Osteoblast (primary cell): ENCODE data around the gene PTPN18. TPM values are rescaled to one million over a fixed set of nuclear protein-coding genes. Genes with fewer than 3 reads are reported as not detected.

ENCODE experiments used
- DNase-seq: peaks from one replicate; pipeline ENCODE4 v3.0.0; 2011; ENCODE audit warnings: low spot score, mixed read lengths; ENCODE audit not compliant: insufficient read length; ENCODE audit errors: missing footprints
- H2AFZ ChIP-seq: 2 replicates; pipeline ENCODE4 v1.6.0; 2011; ENCODE audit warnings: mild to moderate bottlenecking, low read length
- H3K27ac ChIP-seq: 2 replicates; pipeline ENCODE4 v1.5.1; 2011; ENCODE audit warnings: mild to moderate bottlenecking, low read depth, low read length, moderate library complexity
- H3K27me3 ChIP-seq: 2 replicates; pipeline ENCODE4 v1.6.0; 2012; ENCODE audit warnings: mild to moderate bottlenecking, control low read depth, inconsistent platforms, low read length, moderate library complexity; ENCODE audit not compliant: insufficient read depth
- H3K36me3 ChIP-seq: 2 replicates; pipeline ENCODE4 v1.5.1; 2011; ENCODE audit warnings: mild to moderate bottlenecking, low read length, control low read depth, moderate library complexity; ENCODE audit not compliant: insufficient read depth
- H3K4me1 ChIP-seq: 2 replicates; pipeline ENCODE4 v1.5.1; 2011; ENCODE audit warnings: mild to moderate bottlenecking, low read length, control low read depth, moderate library complexity; ENCODE audit not compliant: insufficient read depth
- H3K4me2 ChIP-seq: 2 replicates; pipeline ENCODE4 v1.6.0; 2011; ENCODE audit warnings: mild to moderate bottlenecking, low read length; ENCODE audit not compliant: insufficient read depth
- H3K4me3 ChIP-seq: fragments of 200-600 bp; sonication (generic); 3 replicates; pipeline ENCODE4 v1.5.1; 2012; ENCODE audit warnings: mild to moderate bottlenecking, low read length, inconsistent platforms; ENCODE audit not compliant: insufficient read depth
- H3K79me2 ChIP-seq: 2 replicates; pipeline ENCODE4 v1.6.0; 2012; ENCODE audit warnings: mild to moderate bottlenecking, low read length, control low read depth, inconsistent platforms; ENCODE audit not compliant: insufficient read depth
- H3K9me3 ChIP-seq: 2 replicates; pipeline ENCODE4 v1.5.1; 2011; ENCODE audit warnings: low read depth, low read length, control low read depth
- H4K20me1 ChIP-seq: 2 replicates; pipeline ENCODE4 v1.6.0; 2012; ENCODE audit warnings: mild to moderate bottlenecking, low read length, control low read depth; ENCODE audit not compliant: insufficient read depth
- total RNA-seq: library from RNA; depleted of rRNA; stranded (reverse); fragments of >200 nt; gene quantifications from 2 replicates; pipeline ENCODE4 v1.2.3, GENCODE V29; 2012
- TF ChIP-seq, protein P1 (sequence below): IDR thresholded peaks from 2 replicates; pipeline ENCODE4 v1.5.1; 2011; ENCODE audit warnings: mild to moderate bottlenecking, low read depth, low read length, moderate library complexity; ENCODE audit errors: extremely low read depth

Gene PTPN18
- total RNA-seq, 1 donor: 29.0 TPM

- peaks cover 6% of the 10 kb centered on the region for H3K4me1 ChIP-seq
- H3K4me3 ChIP-seq: peak overlapping the region; percentile 83
- TF ChIP-seq, protein P1, sequence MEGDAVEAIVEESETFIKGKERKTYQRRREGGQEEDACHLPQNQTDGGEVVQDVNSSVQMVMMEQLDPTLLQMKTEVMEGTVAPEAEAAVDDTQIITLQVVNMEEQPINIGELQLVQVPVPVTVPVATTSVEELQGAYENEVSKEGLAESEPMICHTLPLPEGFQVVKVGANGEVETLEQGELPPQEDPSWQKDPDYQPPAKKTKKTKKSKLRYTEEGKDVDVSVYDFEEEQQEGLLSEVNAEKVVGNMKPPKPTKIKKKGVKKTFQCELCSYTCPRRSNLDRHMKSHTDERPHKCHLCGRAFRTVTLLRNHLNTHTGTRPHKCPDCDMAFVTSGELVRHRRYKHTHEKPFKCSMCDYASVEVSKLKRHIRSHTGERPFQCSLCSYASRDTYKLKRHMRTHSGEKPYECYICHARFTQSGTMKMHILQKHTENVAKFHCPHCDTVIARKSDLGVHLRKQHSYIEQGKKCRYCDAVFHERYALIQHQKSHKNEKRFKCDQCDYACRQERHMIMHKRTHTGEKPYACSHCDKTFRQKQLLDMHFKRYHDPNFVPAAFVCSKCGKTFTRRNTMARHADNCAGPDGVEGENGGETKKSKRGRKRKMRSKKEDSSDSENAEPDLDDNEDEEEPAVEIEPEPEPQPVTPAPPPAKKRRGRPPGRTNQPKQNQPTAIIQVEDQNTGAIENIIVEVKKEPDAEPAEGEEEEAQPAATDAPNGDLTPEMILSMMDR: no peak
- H2AFZ ChIP-seq: peak overlapping the region; percentile 83
- H3K4me2 ChIP-seq: peak overlapping the region; percentile 84
- peak overlapping the region; percentile 23 for H3K27ac ChIP-seq
- no peaks in the 10 kb centered on the region for H3K79me2 ChIP-seq
- DNase-seq: no peak
- H3K36me3 ChIP-seq: no peaks in the 10 kb centered on the region
- no peaks in the 10 kb centered on the region for H3K27me3 ChIP-seq
- no peaks in the 10 kb centered on the region for H3K9me3 ChIP-seq
- H4K20me1 ChIP-seq: no peaks in the 10 kb centered on the region
Observed at GRCh38 chr2:130355172-130355577, 681 bp upstream of the PTPN18 start.

GRCh38 chr2:130357864-130358263 lies 2.0 kb downstream of the PTPN18 start:
- DNase-seq: no peak

GRCh38 chr2:130358420-130359350 lies 2.8 kb downstream of the PTPN18 start:
- TF ChIP-seq, protein P1: no peak
- Histone ChIP-seq H3K4me3 (no peak overlapping the region), H3K4me1 (peaks cover 6% of the 10 kb centered on the region), H4K20me1 (no peaks in the 10 kb centered on the region), H3K4me2 (no peak overlapping the region), H3K79me2 (no peaks in the 10 kb centered on the region), H2AFZ (no peak overlapping the region), H3K9me3 (no peaks in the 10 kb centered on the region), H3K27me3 (no peaks in the 10 kb centered on the region), H3K27ac (no peak overlapping the region), H3K36me3 (no peaks in the 10 kb centered on the region)
- no peak for DNase-seq

More at GRCh38 chr2:130357864-130358263, 2.0 kb downstream of the PTPN18 start:
- H2AFZ ChIP-seq: no peak overlapping the region
- H3K9me3 ChIP-seq: no peaks in the 10 kb centered on the region
- H3K36me3 ChIP-seq: no peaks in the 10 kb centered on the region
- H3K79me2 ChIP-seq: no peaks in the 10 kb centered on the region
- no peak overlapping the region for H3K4me2 ChIP-seq
- no peaks in the 10 kb centered on the region for H3K27me3 ChIP-seq
- TF ChIP-seq, protein P1: no peak
- H3K27ac ChIP-seq: no peak overlapping the region
- no peak overlapping the region for H3K4me3 ChIP-seq
- H3K4me1 ChIP-seq: peaks cover 6% of the 10 kb centered on the region
- H4K20me1 ChIP-seq: no peaks in the 10 kb centered on the region

DNA sequence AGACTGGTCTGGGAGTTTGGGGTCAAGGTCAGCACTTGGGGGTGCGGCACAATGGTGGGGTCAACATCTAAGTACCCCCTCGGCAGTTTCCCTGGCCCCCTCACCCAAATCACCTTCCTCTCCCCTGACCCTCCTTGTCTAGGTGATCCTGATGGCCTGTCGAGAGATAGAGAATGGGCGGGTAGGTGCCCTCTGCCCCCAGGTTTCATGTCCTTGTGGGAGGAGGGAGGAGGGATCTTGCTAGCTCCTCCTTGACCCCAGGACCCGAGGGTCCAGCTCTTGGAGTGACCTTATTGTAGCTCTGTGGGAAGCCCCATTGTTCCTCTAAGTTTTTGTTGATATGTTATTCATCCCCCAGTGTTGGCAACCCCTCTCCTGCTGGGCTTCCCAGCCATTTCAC lies 3.6 kb downstream of the PTPN18 start:
- no peaks in the 10 kb centered on the region for H3K27me3 ChIP-seq
- no peaks in the 10 kb centered on the region for H4K20me1 ChIP-seq
- TF ChIP-seq, protein P1: no peak
- no peak overlapping the region for H2AFZ ChIP-seq
- no peaks in the 10 kb centered on the region for H3K79me2 ChIP-seq
- no peak overlapping the region for H3K4me3 ChIP-seq
- H3K9me3 ChIP-seq: no peaks in the 10 kb centered on the region
- no peak overlapping the region for H3K4me2 ChIP-seq
- no peaks in the 10 kb centered on the region for H3K36me3 ChIP-seq
- H3K27ac ChIP-seq: no peak overlapping the region
- peaks cover 6% of the 10 kb centered on the region for H3K4me1 ChIP-seq
- DNase-seq: no peak
